Hepatocyte (in vitro differentiated cells): ENCODE measurements around the gene MATN4.

Experiments used
- CTCF ChIP-seq: fragments of 200-600 bp; sonication (generic); IDR thresholded peaks from 2 replicates; pipeline ENCODE4 v1.5.1; 2016; ENCODE audit warnings: antibody characterized with exemption, mild to moderate bottlenecking; ENCODE audit not compliant: poor library complexity
- EZH2 ChIP-seq: fragments of 200-600 bp; sonication (generic); IDR thresholded peaks from 2 replicates; pipeline ENCODE4 v1.6.1; 2016; ENCODE audit warnings: antibody characterized with exemption, mild to moderate bottlenecking, borderline replicate concordance

GRCh38 chr20:45339084-45339483 lies 31.0 kb upstream of the MATN4 start:
- no peak for TF ChIP-seq CTCF
- TF ChIP-seq EZH2: no peak
